Kidney glomerular epithelial cell (primary cell): ENCODE measurements around the gene MAFF.

Experiments used
- DNase-seq: peaks from one replicate; lab custom pipeline; 2025; lab: John Stamatoyannopoulos, UW

Gene MAFF

GRCh38 chr22:38248280-38248679 lies 46.5 kb downstream of the MAFF start:
- no peak for DNase-seq

GRCh38 chr22:38249301-38249700 lies 47.5 kb downstream of the MAFF start:
- no peak for DNase-seq

- DNase-seq: no peak
Measured at GRCh38 chr22:38249803-38250642, 48.2 kb downstream of the MAFF start.

- no peak for DNase-seq
Measured at GRCh38 chr22:38250643-38251340, 49.0 kb downstream of the MAFF start.

- DNase-seq: no peak
Measured at GRCh38 chr22:38251341-38251692, 49.5 kb downstream of the MAFF start.

GRCh38 chr22:38255697-38256096 lies 53.9 kb downstream of the MAFF start:
- DNase-seq: no peak

- DNase-seq: no peak
Measured at GRCh38 chr22:38257181-38257580, 55.4 kb downstream of the MAFF start.

- no peak for DNase-seq
Measured at GRCh38 chr22:38257650-38258250, 56.0 kb downstream of the MAFF start.

- DNase-seq: no peak
Measured at GRCh38 chr22:38258895-38259294, 57.1 kb downstream of the MAFF start.

GRCh38 chr22:38259370-38259769 lies 57.6 kb downstream of the MAFF start:
- DNase-seq: no peak

GRCh38 chr22:38260761-38261681 lies 59.2 kb downstream of the MAFF start:
- no peak for DNase-seq

GRCh38 chr22:38262051-38262795 lies 60.4 kb downstream of the MAFF start:
- no peak for DNase-seq

- DNase-seq: no peak
Measured at GRCh38 chr22:38264322-38264843, 62.6 kb downstream of the MAFF start.
